Gastroesophageal sphincter (tissue), 3 donors: ENCODE results near the gene CNKSR2.

Source experiments
- CTCF ChIP-seq, 4 experiments: fragments of 200-600 bp in 2 of 4; fragments of 450-650 bp in 2 of 4; sonication (generic) in 1 of 4; IDR thresholded peaks; one replicate each; pipeline ENCODE4 v1.5.1; 2017 to 2019; ENCODE audit warnings: antibody characterized with exemption in 4 of 4, mild to moderate bottlenecking in 2 of 4, moderate library complexity in 2 of 4
- EP300 ChIP-seq: sonication (generic); formaldehyde crosslinking; IDR thresholded peaks from one replicate; pipeline ENCODE4 v1.6.1; 2017; ENCODE audit warnings: antibody characterized with exemption, mild to moderate bottlenecking
- POLR2A ChIP-seq, 2 donors: fragments of 450-650 bp; IDR thresholded peaks; one replicate each; pipeline ENCODE4 v1.6.1; 2017; ENCODE audit warnings: antibody characterized with exemption in 2 of 2, mild to moderate bottlenecking in 2 of 2, moderate library complexity in 1 of 2
- POLR2AphosphoS5 ChIP-seq: sonication (generic); formaldehyde crosslinking; IDR thresholded peaks from one replicate; pipeline ENCODE4 v1.6.1; 2017; ENCODE audit warnings: antibody characterized with exemption

GRCh38 chrX:21666679-21667078, 292.5 kb downstream of the CNKSR2 start:
- no peak for TF ChIP-seq CTCF (IDR thresholded peaks at IDR 0.05)
- TF ChIP-seq POLR2A (IDR thresholded peaks at IDR 0.05): no peak
- TF ChIP-seq POLR2AphosphoS5: no peak
- no peak for TF ChIP-seq EP300
